SU-DHL-6 (cell line): Measurements from ENCODE around the gene RCAN3.

Source experiments
- H2AFZ ChIP-seq: fragments of 200-600 bp; sonication (generic); 2 replicates; pipeline ENCODE4 v1.6.1; 2014; ENCODE audit warnings: low read depth, mild to moderate bottlenecking, moderate library complexity, mixed read lengths, antibody characterized with exemption, low read length; ENCODE audit not compliant: severe bottlenecking
- H3F3A ChIP-seq: fragments of 200-600 bp; shearing (Covaris generic); 2 replicates; pipeline ENCODE4 v1.6.0; 2016; ENCODE audit warnings: antibody characterized with exemption, mild to moderate bottlenecking; ENCODE audit not compliant: insufficient read depth
- H3K27ac ChIP-seq: fragments of 200-600 bp; sonication (generic); 2 replicates; pipeline ENCODE4 v1.5.1; 2016; ENCODE audit warnings: low read depth, mild to moderate bottlenecking, low read length, moderate library complexity, mixed read lengths
- H3K27me3 ChIP-seq: fragments of 200-600 bp; sonication (generic), shearing (Covaris generic); 2 replicates; pipeline ENCODE4 v1.6.0; 2014; ENCODE audit warnings: mild to moderate bottlenecking, low read length
- H3K36me3 ChIP-seq: fragments of 200-600 bp; sonication (generic); 2 replicates; pipeline ENCODE4 v1.6.1; 2014; ENCODE audit warnings: mild to moderate bottlenecking, low read length, mixed read lengths
- H3K4me2 ChIP-seq: fragments of 300-600, 200-600 bp; shearing (Covaris generic), sonication (generic); 2 replicates; pipeline ENCODE4 v1.6.0; 2014; ENCODE audit warnings: low read length, low read depth, mild to moderate bottlenecking; ENCODE audit not compliant: poor library complexity, severe bottlenecking
- H3K4me3 ChIP-seq: fragments of 200-600 bp; sonication (generic); 2 replicates; pipeline ENCODE4 v1.5.1; 2014; ENCODE audit warnings: antibody characterized with exemption, low read length, mild to moderate bottlenecking, mixed read lengths; ENCODE audit not compliant: insufficient read depth, poor library complexity, severe bottlenecking
- H3K79me2 ChIP-seq: fragments of 200-600 bp; sonication (generic); 2 replicates; pipeline ENCODE4 v1.6.1; 2014; ENCODE audit warnings: mild to moderate bottlenecking, low read length, moderate library complexity; ENCODE audit not compliant: insufficient read depth
- H3K9ac ChIP-seq: fragments of 200-600 bp; sonication (generic); 2 replicates; pipeline ENCODE4 v1.7.0; 2014; ENCODE audit warnings: mild to moderate bottlenecking, low read length
- H3K9me2 ChIP-seq: fragments of 200-600 bp; sonication (generic); replicated peaks from 2 replicates; pipeline ENCODE4 v1.6.1; 2014; ENCODE audit warnings: low read length; ENCODE audit not compliant: insufficient read depth
- H3K9me3 ChIP-seq: fragments of 200-600 bp; sonication (generic); 2 replicates; pipeline ENCODE4 v1.6.1; 2014; ENCODE audit warnings: low read length, mixed read lengths; ENCODE audit not compliant: insufficient read depth
- H4K20me1 ChIP-seq: fragments of 200-600 bp; sonication (generic); 2 replicates; pipeline ENCODE4 v1.6.1; 2014; ENCODE audit warnings: low read depth, mild to moderate bottlenecking, antibody characterized with exemption, low read length, moderate library complexity, mixed read lengths
- EZH2phosphoT487 ChIP-seq: fragments of 200-600 bp; sonication (generic), shearing (Covaris generic); conservative IDR thresholded peaks from 2 replicates; pipeline ENCODE4 v1.6.1; 2018; ENCODE audit warnings: mild to moderate bottlenecking, antibody characterized with exemption, low read length, moderate library complexity, mixed read lengths
- TF ChIP-seq, protein P1 (sequence below): fragments of 200-600 bp; sonication (generic); IDR thresholded peaks from one replicate; pipeline ENCODE4 v1.5.1; 2017; ENCODE audit warnings: antibody characterized with exemption, mild to moderate bottlenecking, low read length, moderate library complexity; ENCODE audit not compliant: insufficient read depth, poor library complexity, severe bottlenecking

The RCAN3 gene

DNA sequence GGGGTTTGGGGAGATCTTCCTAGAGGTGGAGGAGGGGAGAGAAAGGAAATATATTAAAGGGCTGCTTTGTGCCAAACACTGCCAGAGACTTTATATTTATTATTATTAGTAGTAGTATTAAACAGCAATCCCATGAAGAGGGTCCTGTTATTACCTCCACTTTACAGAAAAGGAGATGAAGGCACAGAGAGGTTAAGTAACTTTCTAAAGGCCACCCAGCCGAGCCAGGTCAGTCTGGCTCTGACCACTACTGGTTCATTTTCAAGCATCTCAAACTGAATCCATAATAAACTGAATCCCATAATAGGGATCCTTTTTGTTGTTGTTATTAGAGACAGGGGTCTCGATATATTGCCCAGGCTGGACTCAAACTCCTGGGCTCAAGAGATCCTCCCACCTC is 65.8 kb downstream of the RCAN3 start:
- H3K36me3 ChIP-seq = no peaks in the 10 kb centered on the region
- no peak overlapping the region for H3K27ac ChIP-seq
- H3K79me2 ChIP-seq = no peaks in the 10 kb centered on the region
- no peak overlapping the region for H3K4me3 ChIP-seq
- TF ChIP-seq, protein P1, sequence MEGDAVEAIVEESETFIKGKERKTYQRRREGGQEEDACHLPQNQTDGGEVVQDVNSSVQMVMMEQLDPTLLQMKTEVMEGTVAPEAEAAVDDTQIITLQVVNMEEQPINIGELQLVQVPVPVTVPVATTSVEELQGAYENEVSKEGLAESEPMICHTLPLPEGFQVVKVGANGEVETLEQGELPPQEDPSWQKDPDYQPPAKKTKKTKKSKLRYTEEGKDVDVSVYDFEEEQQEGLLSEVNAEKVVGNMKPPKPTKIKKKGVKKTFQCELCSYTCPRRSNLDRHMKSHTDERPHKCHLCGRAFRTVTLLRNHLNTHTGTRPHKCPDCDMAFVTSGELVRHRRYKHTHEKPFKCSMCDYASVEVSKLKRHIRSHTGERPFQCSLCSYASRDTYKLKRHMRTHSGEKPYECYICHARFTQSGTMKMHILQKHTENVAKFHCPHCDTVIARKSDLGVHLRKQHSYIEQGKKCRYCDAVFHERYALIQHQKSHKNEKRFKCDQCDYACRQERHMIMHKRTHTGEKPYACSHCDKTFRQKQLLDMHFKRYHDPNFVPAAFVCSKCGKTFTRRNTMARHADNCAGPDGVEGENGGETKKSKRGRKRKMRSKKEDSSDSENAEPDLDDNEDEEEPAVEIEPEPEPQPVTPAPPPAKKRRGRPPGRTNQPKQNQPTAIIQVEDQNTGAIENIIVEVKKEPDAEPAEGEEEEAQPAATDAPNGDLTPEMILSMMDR = no peak
- no peak for TF ChIP-seq EZH2phosphoT487
- H2AFZ ChIP-seq = no peak overlapping the region
- no peaks in the 10 kb centered on the region for H3K9me2 ChIP-seq
- no peak overlapping the region for H3K9ac ChIP-seq
- no peaks in the 10 kb centered on the region for H3K9me3 ChIP-seq
- H3K4me2 ChIP-seq = no peak overlapping the region
- H3F3A ChIP-seq = no peaks in the 10 kb centered on the region
- no peaks in the 10 kb centered on the region for H3K27me3 ChIP-seq
- no peaks in the 10 kb centered on the region for H4K20me1 ChIP-seq

DNA sequence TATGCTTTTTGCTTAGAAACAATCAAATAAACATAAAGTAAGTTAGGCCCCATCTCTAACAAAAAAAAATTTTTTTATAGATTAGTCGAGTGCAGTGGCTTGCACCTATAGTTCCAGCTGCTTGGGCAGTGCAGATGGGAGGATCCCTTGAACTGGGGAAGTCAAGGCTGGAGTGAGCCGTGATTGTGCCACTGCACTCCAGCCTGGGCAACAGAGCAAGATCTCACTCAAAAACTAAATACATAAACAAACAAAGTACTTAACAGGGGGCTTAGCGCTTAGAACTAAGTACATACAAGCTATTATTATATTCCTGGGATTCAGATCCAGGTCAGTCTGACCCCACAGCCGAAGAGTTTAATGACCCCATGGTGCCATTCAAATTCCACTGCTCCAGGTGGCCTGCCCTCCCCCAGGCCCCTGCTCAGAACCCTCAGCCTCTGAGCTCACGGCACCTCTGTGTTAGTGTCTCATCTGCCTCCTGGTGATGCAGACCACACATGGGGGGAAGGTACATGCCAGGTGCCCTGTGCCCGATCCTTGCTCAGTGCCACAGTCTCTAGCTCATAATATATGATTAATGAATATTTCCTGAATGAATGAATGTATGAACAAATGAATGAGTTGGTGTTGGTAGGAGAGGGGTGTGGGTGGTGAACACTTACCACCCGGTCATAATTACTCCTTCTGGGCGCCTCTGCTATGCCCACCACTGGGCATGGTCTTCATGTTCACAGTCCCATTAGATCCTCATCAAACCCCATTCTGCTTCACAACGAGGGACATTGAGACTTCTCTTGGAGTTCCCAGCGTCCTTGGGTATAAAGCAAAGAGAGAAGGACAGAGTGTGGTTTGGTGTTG is 67.9 kb downstream of the RCAN3 start:
- H3K9me2 ChIP-seq = no peaks in the 10 kb centered on the region
- no peaks in the 10 kb centered on the region for H4K20me1 ChIP-seq
- no peaks in the 10 kb centered on the region for H3K27me3 ChIP-seq
- H3K9me3 ChIP-seq = no peaks in the 10 kb centered on the region
- no peak overlapping the region for H3K27ac ChIP-seq
- H3K79me2 ChIP-seq = no peaks in the 10 kb centered on the region
- no peak overlapping the region for H3K9ac ChIP-seq
- H2AFZ ChIP-seq = no peak overlapping the region
- H3K36me3 ChIP-seq = no peaks in the 10 kb centered on the region
- H3K4me2 ChIP-seq = no peak overlapping the region
- H3K4me3 ChIP-seq = no peak overlapping the region
- TF ChIP-seq, protein P1 = no peak
- no peaks in the 10 kb centered on the region for H3F3A ChIP-seq

DNA sequence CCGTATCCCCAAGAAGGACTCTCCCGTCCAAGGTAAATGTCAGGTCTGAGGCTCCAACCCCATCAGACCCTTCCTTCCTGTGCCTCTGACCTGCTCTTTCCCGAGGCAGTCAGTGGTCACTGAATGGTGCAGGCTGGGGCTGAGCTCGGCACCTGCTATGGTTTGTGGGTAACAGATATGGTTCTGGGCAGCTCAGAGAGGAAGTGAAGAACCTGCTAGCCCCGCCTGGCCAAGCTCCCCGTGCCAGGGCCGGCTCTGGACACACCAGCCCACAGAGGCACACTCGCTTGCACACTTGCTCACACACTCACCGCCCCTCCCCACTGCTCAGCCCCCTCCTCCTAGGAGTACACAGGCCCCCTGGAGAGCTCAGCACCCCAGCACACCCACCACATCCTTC is 69.7 kb downstream of the RCAN3 start:
- H3K79me2 ChIP-seq = no peaks in the 10 kb centered on the region

DNA sequence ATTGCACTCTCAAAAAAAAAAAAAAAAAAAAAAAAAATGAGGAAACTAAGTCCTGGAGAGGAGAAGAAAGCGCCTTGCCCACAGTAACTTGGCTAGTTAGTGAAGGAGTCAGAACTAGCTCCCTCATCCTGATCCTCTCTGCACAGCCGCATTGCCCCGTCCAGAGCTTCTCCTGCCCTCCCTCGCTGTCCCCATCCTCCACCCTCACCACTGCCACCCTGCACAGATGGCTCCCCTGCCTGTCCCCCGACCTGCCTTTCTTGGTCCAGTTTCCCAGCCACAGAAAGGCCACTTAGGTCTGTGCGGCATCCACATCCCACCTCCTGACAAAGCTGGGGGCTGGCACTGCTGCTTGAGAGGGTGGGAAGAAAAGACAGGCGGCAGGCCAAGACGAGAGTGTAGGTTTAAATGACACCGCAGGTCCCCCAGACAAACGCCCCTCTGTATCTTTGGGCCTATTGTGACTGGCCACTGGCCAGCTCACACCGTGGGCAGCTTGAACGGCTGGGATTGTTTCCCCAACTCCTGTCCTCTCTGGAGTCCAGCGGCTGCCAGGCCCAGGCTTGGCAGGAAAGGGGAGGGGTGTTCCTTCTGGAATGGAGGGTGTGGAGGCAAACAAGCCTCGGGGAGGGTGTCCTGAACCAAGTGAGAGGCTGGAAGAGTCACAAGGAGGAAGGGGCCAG is 73.4 kb downstream of the RCAN3 start:
- H3K9ac ChIP-seq = no peak overlapping the region
- H3K4me3 ChIP-seq = no peak overlapping the region
- H3K4me2 ChIP-seq = no peak overlapping the region
- H3K9me3 ChIP-seq = no peaks in the 10 kb centered on the region
- no peaks in the 10 kb centered on the region for H4K20me1 ChIP-seq
- no peaks in the 10 kb centered on the region for H3F3A ChIP-seq
- no peak overlapping the region for H2AFZ ChIP-seq
- H3K27ac ChIP-seq = no peak overlapping the region
- TF ChIP-seq, protein P1 = no peak
- TF ChIP-seq EZH2phosphoT487 = no peak
- no peaks in the 10 kb centered on the region for H3K79me2 ChIP-seq
- H3K36me3 ChIP-seq = no peaks in the 10 kb centered on the region
- no peaks in the 10 kb centered on the region for H3K9me2 ChIP-seq
- H3K27me3 ChIP-seq = no peaks in the 10 kb centered on the region

More for the DNA sequence above, 69.7 kb downstream of the RCAN3 start:
- no peaks in the 10 kb centered on the region for H3K9me2 ChIP-seq
- H3K4me3 ChIP-seq = no peak overlapping the region
- no peaks in the 10 kb centered on the region for H3K9me3 ChIP-seq
- no peaks in the 10 kb centered on the region for H3F3A ChIP-seq
- no peaks in the 10 kb centered on the region for H3K36me3 ChIP-seq
- H3K27ac ChIP-seq = no peak overlapping the region
- H3K4me2 ChIP-seq = no peak overlapping the region
- H3K27me3 ChIP-seq = no peaks in the 10 kb centered on the region
- no peak for TF ChIP-seq EZH2phosphoT487
- no peaks in the 10 kb centered on the region for H4K20me1 ChIP-seq
- no peak overlapping the region for H3K9ac ChIP-seq
- H2AFZ ChIP-seq = no peak overlapping the region
